ENCODE measurements around the gene FGFR3. TPM values are rescaled to one million over a fixed set of nuclear protein-coding genes. Genes with fewer than 3 reads are reported as not detected.
A peak's percentile ranks its signal among the peaks of the same experiment; 100 is the strongest.

Gene FGFR3
- total RNA-seq: 1 to 10 TPM in 1 of 2 experiments, under 1 TPM in 1; 0.07 to 1.0 TPM

DNA sequence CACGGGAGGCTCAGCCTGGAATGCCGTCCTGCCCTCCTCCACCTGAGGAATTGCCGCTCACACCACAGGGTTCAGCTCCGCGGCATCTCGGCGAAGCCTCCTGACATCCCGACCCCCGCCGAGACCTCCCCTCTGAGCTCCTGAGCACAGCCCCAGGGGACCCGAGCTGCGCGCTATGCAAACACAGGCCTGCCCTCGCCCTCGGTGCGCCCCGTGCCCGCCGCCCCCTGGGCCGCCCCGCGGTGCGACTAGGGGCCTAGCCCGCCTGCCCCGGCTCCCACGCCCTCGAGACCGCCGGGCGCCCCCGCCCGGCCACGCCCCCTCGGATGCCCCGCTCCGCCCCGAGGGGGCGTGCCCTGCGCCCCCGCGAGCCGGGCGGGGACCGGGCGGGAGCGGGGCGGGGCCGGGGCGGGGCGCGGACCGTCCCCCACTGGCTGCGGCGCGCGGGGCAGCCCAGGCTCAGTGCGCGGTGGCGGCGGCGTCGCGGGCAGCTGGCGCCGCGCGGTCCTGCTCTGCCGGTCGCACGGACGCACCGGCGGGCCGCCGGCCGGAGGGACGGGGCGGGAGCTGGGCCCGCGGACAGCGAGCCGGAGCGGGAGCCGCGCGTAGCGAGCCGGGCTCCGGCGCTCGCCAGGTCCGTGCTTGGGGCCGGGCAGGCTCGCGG is at the start of gene FGFR3:
Gene FGFR3 (plus strand): TSS at position 462 of the 664 bp plus-strand sequence. CDS start 642 bp downstream, outside the sequence.
- no peaks in the 10 kb centered on the region for H3K9me3 Mint-ChIP-seq
- peak; percentile 25 for DNase-seq
- TF ChIP-seq, protein P1, sequence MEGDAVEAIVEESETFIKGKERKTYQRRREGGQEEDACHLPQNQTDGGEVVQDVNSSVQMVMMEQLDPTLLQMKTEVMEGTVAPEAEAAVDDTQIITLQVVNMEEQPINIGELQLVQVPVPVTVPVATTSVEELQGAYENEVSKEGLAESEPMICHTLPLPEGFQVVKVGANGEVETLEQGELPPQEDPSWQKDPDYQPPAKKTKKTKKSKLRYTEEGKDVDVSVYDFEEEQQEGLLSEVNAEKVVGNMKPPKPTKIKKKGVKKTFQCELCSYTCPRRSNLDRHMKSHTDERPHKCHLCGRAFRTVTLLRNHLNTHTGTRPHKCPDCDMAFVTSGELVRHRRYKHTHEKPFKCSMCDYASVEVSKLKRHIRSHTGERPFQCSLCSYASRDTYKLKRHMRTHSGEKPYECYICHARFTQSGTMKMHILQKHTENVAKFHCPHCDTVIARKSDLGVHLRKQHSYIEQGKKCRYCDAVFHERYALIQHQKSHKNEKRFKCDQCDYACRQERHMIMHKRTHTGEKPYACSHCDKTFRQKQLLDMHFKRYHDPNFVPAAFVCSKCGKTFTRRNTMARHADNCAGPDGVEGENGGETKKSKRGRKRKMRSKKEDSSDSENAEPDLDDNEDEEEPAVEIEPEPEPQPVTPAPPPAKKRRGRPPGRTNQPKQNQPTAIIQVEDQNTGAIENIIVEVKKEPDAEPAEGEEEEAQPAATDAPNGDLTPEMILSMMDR (IDR thresholded peaks at IDR 0.05): no peak
- H3K4me1 Mint-ChIP-seq (ENCODE audit: low read depth): no peaks in the 10 kb centered on the region
- H3K36me3 Mint-ChIP-seq (ENCODE audit: low read depth): no peaks in the 10 kb centered on the region
- peaks cover 12% of the 10 kb centered on the region for H3K27me3 Mint-ChIP-seq
- peak; percentile 83 for ATAC-seq
- intact Hi-C loops (cut with micrococcal nuclease): no loop called here
- ChIA-PET CTCF (interaction anchor here (1.0 to 1.3 kb wide), 4 partner anchors 12 to 66 kb away, joined by 3 read pairs; no protein-coding TSS in a partner anchor), POLR2A (interaction anchor here (1.0 to 1.3 kb wide), 3 partner anchors 53 to 447 kb away, joined by 3 read pairs; no protein-coding TSS in a partner anchor)
- H3K27ac Mint-ChIP-seq: no peak within 1 kb of the TSS
- H3K4me3 Mint-ChIP-seq: no peak within 1 kb of the TSS

DNA sequence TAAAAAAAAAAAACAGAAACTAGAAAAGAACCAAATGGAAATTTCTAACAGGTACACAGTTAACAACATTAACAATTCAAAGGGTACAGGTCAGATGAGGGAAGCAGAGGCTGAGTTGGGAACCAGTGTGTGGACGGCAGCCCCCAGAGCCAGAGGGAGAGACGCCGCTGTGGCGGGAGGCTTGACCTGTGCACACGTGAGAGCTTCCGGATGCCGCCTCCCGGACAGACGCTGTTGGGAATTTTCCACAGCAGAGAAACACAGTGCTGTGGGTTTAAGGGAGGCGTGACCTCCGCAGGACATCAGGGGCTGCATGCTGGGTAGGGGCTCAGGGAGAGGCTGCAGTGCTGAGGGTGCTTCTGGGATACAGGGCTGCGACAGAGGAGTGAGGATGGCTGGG is 49.5 kb upstream of the FGFR3 start:
- Mint-ChIP-seq H3K9me3 (peaks cover 2% of the 10 kb centered on the region), H3K4me3 (no peak overlapping the region), H3K4me1 (ENCODE audit: low read depth) (no peaks in the 10 kb centered on the region), H3K27me3 (no peaks in the 10 kb centered on the region), H3K27ac (no peak overlapping the region), H3K36me3 (ENCODE audit: low read depth) (peaks cover 34% of the 10 kb centered on the region)
- intact Hi-C loops (cut with micrococcal nuclease): no loop called here
- CTCF ChIA-PET: interaction anchor here (0.6 to 7.6 kb wide), 2 partner anchors 60 to 65 kb away, joined by 4 to 139 read pairs; no protein-coding TSS in a partner anchor
- POLR2A ChIA-PET: interaction anchor here (0.9 to 2.3 kb wide), 5 partner anchors 9 to 67 kb away, joined by 3 to 9 read pairs (median 3); no protein-coding TSS in a partner anchor
- DNase-seq (no peak), ATAC-seq (no peak)
- TF ChIP-seq, protein P1 (IDR thresholded peaks at IDR 0.05): no peak

DNA sequence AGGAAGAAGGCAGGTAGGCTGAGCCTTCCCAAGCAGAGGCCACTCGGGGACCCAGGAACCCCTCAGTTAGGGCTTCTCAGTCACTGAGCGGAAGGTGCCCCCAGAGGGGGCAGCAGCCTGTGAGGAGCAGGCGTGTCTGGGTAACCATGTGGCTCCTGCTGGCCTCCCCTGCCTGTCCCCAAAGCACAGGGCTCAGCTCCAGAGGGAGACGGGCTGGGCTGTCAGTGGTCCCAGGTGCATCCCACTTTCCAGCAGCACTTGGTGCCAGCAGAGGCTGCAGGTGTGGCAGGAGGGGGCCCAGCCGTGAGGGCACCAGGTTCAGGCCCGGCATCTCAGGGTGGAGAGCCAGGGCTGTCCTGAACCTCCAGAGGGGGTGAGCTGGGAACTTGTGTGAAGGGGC is 49.1 kb upstream of the FGFR3 start:
- ChIA-PET CTCF (interaction anchor here (0.6 to 7.6 kb wide), 5 partner anchors 21 to 166 kb away, joined by 3 to 139 read pairs (median 4); no protein-coding TSS in a partner anchor), POLR2A (interaction anchor here (0.9 to 2.3 kb wide), 7 partner anchors 9 to 66 kb away, joined by 3 to 9 read pairs (median 4); no protein-coding TSS in a partner anchor)
- H3K27me3 Mint-ChIP-seq: no peaks in the 10 kb centered on the region
- no peaks in the 10 kb centered on the region for H3K9me3 Mint-ChIP-seq
- no peaks in the 10 kb centered on the region for H3K4me1 Mint-ChIP-seq (ENCODE audit: low read depth)
- DNase-seq (no peak), ATAC-seq (no peak)
- no peak overlapping the region for H3K27ac Mint-ChIP-seq
- TF ChIP-seq, protein P1 (IDR thresholded peaks at IDR 0.05): no peak
- H3K36me3 Mint-ChIP-seq (ENCODE audit: low read depth): peaks cover 30% of the 10 kb centered on the region
- intact Hi-C loops (cut with micrococcal nuclease): no loop called here
- H3K4me3 Mint-ChIP-seq: no peak overlapping the region

DNA sequence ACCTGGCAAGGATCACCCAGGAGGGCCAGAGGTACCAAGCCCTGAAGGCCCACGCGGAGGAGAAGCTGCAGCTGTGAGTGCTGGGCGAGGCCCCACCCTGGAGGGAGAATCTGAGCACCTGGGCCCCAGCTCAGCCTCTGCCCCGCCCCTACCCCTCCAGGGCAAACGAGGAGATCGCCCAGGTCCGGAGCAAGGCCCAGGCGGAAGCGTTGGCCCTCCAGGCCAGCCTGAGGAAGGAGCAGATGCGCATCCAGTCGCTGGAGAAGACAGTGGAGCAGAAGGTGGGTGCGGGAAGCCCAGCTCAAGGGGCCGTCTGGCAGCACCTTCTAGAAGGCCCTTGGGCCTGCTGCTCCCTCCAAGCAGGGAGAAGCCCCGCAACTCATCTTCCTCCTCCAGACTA is 48.5 kb upstream of the FGFR3 start:
- ATAC-seq: no peak
- H3K4me3 Mint-ChIP-seq: no peak overlapping the region
- no peak for DNase-seq
- intact Hi-C loops (cut with micrococcal nuclease): no loop called here
- no peaks in the 10 kb centered on the region for H3K4me1 Mint-ChIP-seq (ENCODE audit: low read depth)
- H3K27ac Mint-ChIP-seq: no peak overlapping the region
- peaks cover 27% of the 10 kb centered on the region for H3K36me3 Mint-ChIP-seq (ENCODE audit: low read depth)
- ChIA-PET CTCF (interaction anchor here (1.1 to 7.6 kb wide), 9 partner anchors 10 to 166 kb away, joined by 3 to 139 read pairs (median 5); no protein-coding TSS in a partner anchor), POLR2A (interaction anchor here (0.6 to 2.3 kb wide), 6 partner anchors 10 to 66 kb away, joined by 3 to 9 read pairs (median 4); no protein-coding TSS in a partner anchor)
- TF ChIP-seq, protein P1 (IDR thresholded peaks at IDR 0.05): no peak
- H3K9me3 Mint-ChIP-seq: no peaks in the 10 kb centered on the region
- H3K27me3 Mint-ChIP-seq: no peaks in the 10 kb centered on the region

DNA sequence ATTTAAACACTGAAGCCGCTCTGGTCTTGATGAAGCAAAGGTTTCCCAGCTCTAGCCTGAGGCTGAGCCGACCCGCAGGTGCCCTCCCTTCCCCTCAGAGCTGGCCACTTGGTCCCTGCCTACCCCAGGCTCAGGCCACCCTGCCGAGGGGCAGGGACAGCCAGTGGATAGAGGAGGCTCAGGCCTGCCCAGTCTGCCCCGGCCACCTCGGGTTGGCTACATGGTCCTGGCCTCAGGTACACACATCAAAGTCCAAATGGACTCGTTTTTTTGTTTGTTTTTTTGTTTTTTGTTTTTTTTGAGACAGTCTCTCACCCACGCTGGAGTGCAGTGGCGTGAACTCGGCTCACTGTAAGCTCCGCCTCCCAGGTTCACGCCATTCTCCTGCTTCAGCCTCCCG is 47.9 kb upstream of the FGFR3 start:
- Mint-ChIP-seq H3K4me1 (ENCODE audit: low read depth) (no peaks in the 10 kb centered on the region), H3K36me3 (ENCODE audit: low read depth) (peaks cover 25% of the 10 kb centered on the region), H3K27ac (no peak overlapping the region), H3K4me3 (no peak overlapping the region), H3K9me3 (no peaks in the 10 kb centered on the region), H3K27me3 (no peaks in the 10 kb centered on the region)
- no peak for DNase-seq
- intact Hi-C loops (cut with micrococcal nuclease): no loop called here
- TF ChIP-seq, protein P1 (IDR thresholded peaks at IDR 0.05): no peak
- CTCF ChIA-PET: interaction anchor here (0.6 to 7.6 kb wide), 15 partner anchors 10 to 165 kb away, joined by 3 to 139 read pairs (median 4); partner anchors contain the start of gene FGFR3
- no peak for ATAC-seq
- POLR2A ChIA-PET: interaction anchor here (0.8 to 2.3 kb wide), 8 partner anchors 11 to 213 kb away, joined by 3 to 9 read pairs (median 3); partner anchors contain the start of gene SLBP
